K562 (cell line): ENCODE results near the gene INCA1. TPM values are rescaled to one million over a fixed set of nuclear protein-coding genes. Genes with fewer than 3 reads are reported as not detected.

Source experiments
- BCL6 ChIP-seq: fragments of 250-450 bp; sonication (Bioruptor Pico); IDR thresholded peaks from 2 replicates; pipeline ENCODE4 v1.4.0; 2020
- CCNT2 ChIP-seq: IDR thresholded peaks from 2 replicates; pipeline ENCODE4 v1.6.1; 2011; ENCODE audit warnings: borderline replicate concordance, low read depth, mild to moderate bottlenecking, moderate library complexity, mixed read lengths, low read length; ENCODE audit not compliant: insufficient read length; ENCODE audit errors: extremely low read depth
- DPF2 ChIP-seq: fragments of 450-650 bp; IDR thresholded peaks from 2 replicates; pipeline ENCODE4 v1.6.1; 2016
- EP400 ChIP-seq: fragments of 450-650 bp; IDR thresholded peaks from 2 replicates; pipeline ENCODE4 v1.6.1; 2017; ENCODE audit warnings: antibody characterized with exemption, mild to moderate bottlenecking, moderate library complexity
- ERF ChIP-seq: fragments of 450-650 bp; formaldehyde crosslinking; IDR thresholded peaks from 2 replicates; pipeline ENCODE4 v1.4.0; 2020; ENCODE audit warnings: mild to moderate bottlenecking, mixed read lengths
- ESRRA ChIP-seq: fragments of 450-650 bp; IDR thresholded peaks from 2 replicates; pipeline ENCODE4 v1.6.1; 2014; ENCODE audit warnings: low read depth, mild to moderate bottlenecking, moderate library complexity, borderline replicate concordance
- HOMEZ ChIP-seq: fragments of 250-450 bp; sonication (Bioruptor Pico); IDR thresholded peaks from 2 replicates; pipeline ENCODE4 v1.4.0; 2020; ENCODE audit warnings: mild to moderate bottlenecking, moderate library complexity
- IRF1 ChIP-seq: sonication (generic); formaldehyde crosslinking; IDR thresholded peaks from 2 replicates; pipeline ENCODE4 v1.8.0; 2022; ENCODE audit warnings: missing genetic modification reagents, mild to moderate bottlenecking, borderline replicate concordance
- NEUROD1 ChIP-seq: fragments of 150-350 bp; IDR thresholded peaks from 2 replicates; pipeline ENCODE4 v1.6.1; 2014; ENCODE audit warnings: borderline replicate concordance, low read length, low read depth; ENCODE audit not compliant: partially characterized antibody
- PCBP1 ChIP-seq: fragments of 200-400 bp; formaldehyde crosslinking; IDR thresholded peaks from 2 replicates; pipeline ENCODE4 v1.6.1; 2018; ENCODE audit warnings: mild to moderate bottlenecking, low read depth, low read length; ENCODE audit not compliant: poor library complexity, severe bottlenecking
- POLR2G ChIP-seq: fragments of 200-400 bp; formaldehyde crosslinking; IDR thresholded peaks from 2 replicates; pipeline ENCODE4 v1.6.1; 2017; ENCODE audit warnings: low read depth, mild to moderate bottlenecking, antibody characterized with exemption, low read length, moderate library complexity
- POLR3A ChIP-seq: IDR thresholded peaks from 2 replicates; pipeline ENCODE4 v1.6.1; 2011; ENCODE audit warnings: borderline replicate concordance, mild to moderate bottlenecking, moderate library complexity; ENCODE audit not compliant: insufficient read length, insufficient read depth; ENCODE audit errors: extremely low read depth
- RB1 ChIP-seq: fragments of 450-650 bp; IDR thresholded peaks from 2 replicates; pipeline ENCODE4 v1.6.1; 2017; ENCODE audit warnings: low read depth, mild to moderate bottlenecking
- RBFOX2 ChIP-seq: fragments of 200-400 bp; formaldehyde crosslinking; IDR thresholded peaks from 2 replicates; pipeline ENCODE4 v1.6.1; 2017; ENCODE audit warnings: low read depth, mild to moderate bottlenecking, low read length, moderate library complexity
- SAFB ChIP-seq: fragments of 200-400 bp; formaldehyde crosslinking; IDR thresholded peaks from 2 replicates; pipeline ENCODE4 v1.6.1; 2017; ENCODE audit warnings: low read depth, low read length, borderline replicate concordance
- TARDBP ChIP-seq: fragments of 450-650 bp; IDR thresholded peaks from 2 replicates; pipeline ENCODE4 v1.6.1; 2016
- TBP ChIP-seq: optimal IDR thresholded peaks from 2 replicates; pipeline ENCODE3; 2011; ENCODE audit warnings: low read depth, low read length, improper control_type of control experiment
- TOE1 ChIP-seq, 2 experiments: fragments of 450-650 bp in 1 of 2; sonication (generic) in 1 of 2; formaldehyde crosslinking in 1 of 2; IDR thresholded peaks; 2 replicates each; pipeline versions ENCODE4 v1.7.1 to v1.8.0; 2016 to 2022; ENCODE audit warnings: borderline replicate concordance in 2 of 2, mild to moderate bottlenecking in 2 of 2, antibody characterized with exemption in 1 of 2, inconsistent platforms in 1 of 2, low read depth in 1 of 2, missing genetic modification reagents in 1 of 2, moderate library complexity in 1 of 2
- VEZF1 ChIP-seq: fragments of 200-800 bp; sonication (Bioruptor generic); IDR thresholded peaks from 2 replicates; pipeline ENCODE4 v1.6.1; 2017; ENCODE audit warnings: missing genetic modification characterization, missing compliant biosample characterization
- ZNF197 ChIP-seq: fragments of 200-800 bp; sonication (Bioruptor generic); IDR thresholded peaks from 2 replicates; pipeline ENCODE4 v1.6.1; 2016; ENCODE audit warnings: low read depth, missing genetic modification characterization, missing compliant biosample characterization
- ZNF830 ChIP-seq: fragments of 250-450 bp; sonication (Bioruptor Pico); IDR thresholded peaks from 2 replicates; pipeline ENCODE4 v1.5.0; 2021; ENCODE audit warnings: mild to moderate bottlenecking
- polyA plus RNA-seq, 8 experiments: library from polyadenylated mRNA; depleted of rRNA in 4 of 8; stranded (reverse) in 5 of 8; unstranded in 3 of 8; fragments of >200 nt; fragmentation: Nextera tagmentation in 2 of 8; fragmentation: Illumina TruSeq in 1 of 8; extraction: Ambion mirVana in 2 of 8; extraction: Trizol in 1 of 8; gene quantifications; 2 replicates each; pipeline versions ENCODE4 v1.2.1 to v1.2.3, GENCODE V29; 2011 to 2014; ENCODE audit warnings: inconsistent platforms in 1 of 8, missing spikeins in 1 of 8
- total RNA-seq, 7 experiments: library from RNA; depleted of rRNA in 6 of 7; stranded (reverse); fragments of >200 nt in 6 of 7; fragmentation: Illumina TruSeq in 2 of 7; extraction: Trizol in 2 of 7; gene quantifications; 2 replicates each; pipeline versions ENCODE4 v1.2.1 to v1.2.3, GENCODE V29; 2011 to 2021; ENCODE audit warnings: low replicate concordance in 1 of 7

The INCA1 gene
- total and polyA plus RNA-seq, 9 of the 15 experiments (the other 6 are each of a cell fraction or from before 2014, with no cell fraction given), result 0.08 to 0.50 (median 0.13) TPM; not detected in 4

GRCh38 chr17:4949321-4950074, 47.8 kb downstream of the INCA1 start (continued):
- TF ChIP-seq EP400, result peak; percentile 79; the same call in 1 of the 2 replicates
- 0 out of 2 replicates have a peak, but pooled peaks have one; percentile 62 for TF ChIP-seq ZNF197 (CRISPR knock-in tag)
- TF ChIP-seq NEUROD1, result no peak
- 0 out of 2 replicates have a peak, but pooled peaks have one; percentile 14 for TF ChIP-seq ESRRA
- TF ChIP-seq CCNT2, result peak; percentile 60
- no peak for TF ChIP-seq DPF2
- TF ChIP-seq VEZF1 (CRISPR knock-in tag), result peak; percentile 93
- no peak for TF ChIP-seq IRF1 (CRISPR knock-in tag)
- 0 out of 2 replicates have a peak, but pooled peaks have one; percentile 25 for TF ChIP-seq HOMEZ (CRISPR knock-in tag)
- no peak for TF ChIP-seq ZNF830 (CRISPR knock-in tag)
- TF ChIP-seq PCBP1, result peak; percentile 69
- TF ChIP-seq POLR3A, result no peak
- TF ChIP-seq TOE1 (IDR thresholded peaks at IDR 0.05; ENCODE audit: borderline replicate concordance), result 0 out of 2 replicates have a peak, but pooled peaks have one; percentile 6
- no peak for TF ChIP-seq TOE1 (CRISPR knock-in tag; IDR thresholded peaks at IDR 0.05; ENCODE audit: borderline replicate concordance, low read depth)
- peak; percentile 52; the same call in 1 of the 2 replicates for TF ChIP-seq ERF (CRISPR knock-in tag)
- TF ChIP-seq BCL6 (CRISPR knock-in tag), result 0 out of 2 replicates have a peak, but pooled peaks have one; percentile 50
- peak; percentile 75 for TF ChIP-seq RBFOX2
- TF ChIP-seq RB1, result peak; percentile 32; the same call in 1 of the 2 replicates
- peak; percentile 12 for TF ChIP-seq TBP
- peak; percentile 74 for TF ChIP-seq POLR2G
- TF ChIP-seq SAFB, result peak; percentile 94
- TF ChIP-seq TARDBP, result peak; percentile 63; the same call in 1 of the 2 replicates
